Activated T-cell treated with anti-CD3 and anti-CD28 coated beads for 4 hours (primary cell): ENCODE measurements around the gene ANGPTL7.

Experiments used
- DNase-seq: peaks from one replicate; pipeline ENCODE4 v3.0.0-alpha.2; 2020

Gene ANGPTL7

GRCh38 chr1:11211461-11211860 is 22.3 kb downstream of the ANGPTL7 start:
- DNase-seq, result no peak

GRCh38 chr1:11211925-11212587 is 22.9 kb downstream of the ANGPTL7 start:
- no peak for DNase-seq

GRCh38 chr1:11214698-11215380 is 25.7 kb downstream of the ANGPTL7 start:
- no peak for DNase-seq

GRCh38 chr1:11215381-11216005 is 26.3 kb downstream of the ANGPTL7 start:
- no peak for DNase-seq

- no peak for DNase-seq
These were observed 26.9 kb downstream of the ANGPTL7 start for GRCh38 chr1:11216074-11216473.

- DNase-seq, result no peak
These were observed 38.2 kb downstream of the ANGPTL7 start for GRCh38 chr1:11227106-11228077.

GRCh38 chr1:11229203-11229602 is 40.0 kb downstream of the ANGPTL7 start:
- DNase-seq, result no peak

- DNase-seq, result no peak
These were observed 44.1 kb downstream of the ANGPTL7 start for GRCh38 chr1:11233208-11233607.

- DNase-seq, result no peak
These were observed 48.2 kb downstream of the ANGPTL7 start for GRCh38 chr1:11237356-11237755.

- DNase-seq, result no peak
These were observed 49.2 kb downstream of the ANGPTL7 start for GRCh38 chr1:11238311-11238710.

- DNase-seq, result no peak
These were observed 56.1 kb downstream of the ANGPTL7 start for GRCh38 chr1:11245248-11245647.
